ENCODE results near the gene EYS. TPM values are rescaled to one million over a fixed set of nuclear protein-coding genes. Genes with fewer than 3 reads are reported as not detected.

Gene EYS
- total and polyA plus RNA-seq, 2 of the 8 experiments (the other 6 are each of a cell fraction or from before 2014, with no cell fraction given) = 0.05 to 0.13 TPM

GRCh38 chr6:64630901-64631300, 1076.1 kb downstream of the EYS start:
- H3K79me1 ChIP-seq (ENCODE audit: low read depth, low read length) = no peaks in the 10 kb centered on the region
- FAIRE-seq (no peak), DNase-seq (ENCODE audit: low read depth in 1 of 2, low spot score in 2 of 2) (no peak)
- H3K23ac ChIP-seq (ENCODE audit: insufficient read length) = no peak overlapping the region
- H2BK120ac ChIP-seq (replicated peaks; ENCODE audit: low read depth, low read length) = no peak overlapping the region
- H3K56ac ChIP-seq (replicated peaks; ENCODE audit: insufficient read length, low read depth, low read length) = no peak overlapping the region
- no peak overlapping the region for H4K91ac ChIP-seq (replicated peaks; ENCODE audit: insufficient read length, low read length)
- no peak overlapping the region for H2BK15ac ChIP-seq (ENCODE audit: low read length)
- no peaks in the 10 kb centered on the region for H3K36me3 ChIP-seq (ENCODE audit: control insufficient read depth in 2 of 4, insufficient read depth in 4 of 4, low read length in 3 of 4)
- H3K27ac ChIP-seq (ENCODE audit: low read depth, low read length) = no peak overlapping the region
- H3K14ac ChIP-seq (ENCODE audit: insufficient read length) = no peak overlapping the region
- H2BK5ac ChIP-seq (ENCODE audit: low read depth, low read length) = no peak overlapping the region
- no peaks in the 10 kb centered on the region for H3K79me2 ChIP-seq (ENCODE audit: control insufficient read depth in 1 of 2, insufficient read depth in 2 of 2, low read length in 2 of 2)
- H4K20me1 ChIP-seq (replicated peaks in 1 of 2; ENCODE audit: control insufficient read depth in 1 of 2, insufficient read depth in 2 of 2, low read length in 2 of 2) = no peaks in the 10 kb centered on the region
- H3K4me1 ChIP-seq (replicated peaks in 1 of 4; ENCODE audit: control insufficient read depth in 3 of 4, insufficient read depth in 4 of 4, low read length in 3 of 4) = peaks cover 0 to 5% (median 0%) of the 10 kb centered on the region in 4 experiments; a peak in 3 of 7 replicates
- TF ChIP-seq NRF1 (IDR thresholded peaks at IDR 0.05; ENCODE audit: low read depth, low read length) (no peak), YY1 (IDR thresholded peaks at IDR 0.05; ENCODE audit: low read depth, low read length) (no peak), MAX (IDR thresholded peaks at IDR 0.05) (no peak), BACH1 (IDR thresholded peaks at IDR 0.05; ENCODE audit: low read length) (no peak), POU5F1 (IDR thresholded peaks at IDR 0.05; ENCODE audit: low read depth, low read length) (no peak), EGR1 (IDR thresholded peaks at IDR 0.05; ENCODE audit: borderline replicate concordance, low read depth, low read length) (no peak), SIRT6 (IDR thresholded peaks at IDR 0.05; ENCODE audit: low read length) (no peak), BRCA1 (IDR thresholded peaks at IDR 0.05; ENCODE audit: low read depth, low read length) (no peak), CREB1 (IDR thresholded peaks at IDR 0.05) (no peak), ZNF274 (IDR thresholded peaks at IDR 0.05; ENCODE audit: borderline replicate concordance, extremely low read depth, low read length) (no peak), TAF1 (IDR thresholded peaks at IDR 0.05; ENCODE audit: low read depth, low read length) (no peak), GABPA (IDR thresholded peaks at IDR 0.05; ENCODE audit: borderline replicate concordance, insufficient read depth, low read length) (no peak), NANOG (IDR thresholded peaks at IDR 0.05; ENCODE audit: insufficient read depth, low read depth, low read length, poor library complexity, severe bottlenecking) (no peak), CBX8 (IDR thresholded peaks at IDR 0.05; ENCODE audit: borderline replicate concordance, low read depth, low read length) (no peak)
- no peak overlapping the region for H3K9ac ChIP-seq (replicated peaks in 1 of 4; ENCODE audit: extremely low read depth in 1 of 4, low read depth in 3 of 4, low read length in 3 of 4)
- H2BK12ac ChIP-seq (ENCODE audit: low read depth, low read length) = no peak overlapping the region
- no peak overlapping the region for H3K4me3 ChIP-seq (ENCODE audit: extremely low read depth in 1 of 4, insufficient read depth in 2 of 4, low read depth in 3 of 4, low read length in 4 of 4)
- H3K4ac ChIP-seq (replicated peaks; ENCODE audit: insufficient read length, low read depth, low read length) = no peak overlapping the region
- H2AK5ac ChIP-seq (ENCODE audit: low read depth, low read length) = no peak overlapping the region
- H4K5ac ChIP-seq (ENCODE audit: insufficient read length, low read depth, low read length) = no peak overlapping the region
- H2AFZ ChIP-seq (ENCODE audit: low read length) = no peak overlapping the region
- no peaks in the 10 kb centered on the region for H3K9me3 ChIP-seq (ENCODE audit: insufficient read depth in 2 of 2, low read depth in 1 of 2, low read length in 1 of 2)
- H3K4me2 ChIP-seq (ENCODE audit: insufficient read depth in 1 of 2, low read depth in 2 of 2, low read length in 2 of 2) = no peak overlapping the region
- H2BK20ac ChIP-seq (ENCODE audit: low read length) = no peak overlapping the region
- no peaks in the 10 kb centered on the region for H3K27me3 ChIP-seq (replicated peaks in 1 of 4; ENCODE audit: control insufficient read depth in 3 of 4, extremely low read depth in 1 of 4, insufficient read depth in 3 of 4, low read length in 3 of 4)
- no peaks in the 10 kb centered on the region for H3K23me2 ChIP-seq (ENCODE audit: low read depth, low read length)
- H4K8ac ChIP-seq (ENCODE audit: extremely low read depth, insufficient read depth, low read length) = no peak overlapping the region
- no peak overlapping the region for H3K18ac ChIP-seq (ENCODE audit: extremely low read depth, low read length)
- POLR2A ChIA-PET (ENCODE audit: partially characterized antibody) = no interaction called here
- 83% methylated on average over 2 of the region's 2 CpGs; no CpG with 5 or more reads in 1 of the 2 experiments for WGBS, 2 experiments (ENCODE audit: extremely low coverage in 1 of 2, insufficient coverage in 1 of 2, insufficient read length in 1 of 2, insufficient replicate concordance in 2 of 2, low coverage in 1 of 2, low lambda C conversion rate in 2 of 2, missing lambda C conversion rate in 1 of 2)
- CTCF ChIA-PET (ENCODE audit: partially characterized antibody) = interaction anchor here (1.2 kb wide), 1 partner anchor 11 kb away, joined by 3 read pairs; no protein-coding TSS in a partner anchor

All from H1 (cell line).